Endometrial microvascular endothelial cells (primary cell): ENCODE data around the gene SYTL2. TPM values are rescaled to one million over a fixed set of nuclear protein-coding genes. Genes with fewer than 3 reads are reported as not detected.
"Not testable (repeated sequence)": the region's sequence is repeated elsewhere in the genome, so short reads cannot be mapped to it uniquely, and the experiment has no call there.

Source experiments
- in situ Hi-C: cut with HindIII; loops from 2 replicates; pipeline ENCODE4 v1.10.0; 2017; ENCODE audit warnings: low sequenced_read_pairs, low pct_unique_long_range_greater_than_20kb; ENCODE audit errors: inconsistent ontology term
- total RNA-seq: library from RNA; depleted of rRNA; stranded (reverse); fragments of >200 nt; gene quantifications from one replicate; pipeline ENCODE4 v1.2.3, GENCODE V29; 2015; ENCODE audit errors: inconsistent ontology term

Gene SYTL2, protein sequence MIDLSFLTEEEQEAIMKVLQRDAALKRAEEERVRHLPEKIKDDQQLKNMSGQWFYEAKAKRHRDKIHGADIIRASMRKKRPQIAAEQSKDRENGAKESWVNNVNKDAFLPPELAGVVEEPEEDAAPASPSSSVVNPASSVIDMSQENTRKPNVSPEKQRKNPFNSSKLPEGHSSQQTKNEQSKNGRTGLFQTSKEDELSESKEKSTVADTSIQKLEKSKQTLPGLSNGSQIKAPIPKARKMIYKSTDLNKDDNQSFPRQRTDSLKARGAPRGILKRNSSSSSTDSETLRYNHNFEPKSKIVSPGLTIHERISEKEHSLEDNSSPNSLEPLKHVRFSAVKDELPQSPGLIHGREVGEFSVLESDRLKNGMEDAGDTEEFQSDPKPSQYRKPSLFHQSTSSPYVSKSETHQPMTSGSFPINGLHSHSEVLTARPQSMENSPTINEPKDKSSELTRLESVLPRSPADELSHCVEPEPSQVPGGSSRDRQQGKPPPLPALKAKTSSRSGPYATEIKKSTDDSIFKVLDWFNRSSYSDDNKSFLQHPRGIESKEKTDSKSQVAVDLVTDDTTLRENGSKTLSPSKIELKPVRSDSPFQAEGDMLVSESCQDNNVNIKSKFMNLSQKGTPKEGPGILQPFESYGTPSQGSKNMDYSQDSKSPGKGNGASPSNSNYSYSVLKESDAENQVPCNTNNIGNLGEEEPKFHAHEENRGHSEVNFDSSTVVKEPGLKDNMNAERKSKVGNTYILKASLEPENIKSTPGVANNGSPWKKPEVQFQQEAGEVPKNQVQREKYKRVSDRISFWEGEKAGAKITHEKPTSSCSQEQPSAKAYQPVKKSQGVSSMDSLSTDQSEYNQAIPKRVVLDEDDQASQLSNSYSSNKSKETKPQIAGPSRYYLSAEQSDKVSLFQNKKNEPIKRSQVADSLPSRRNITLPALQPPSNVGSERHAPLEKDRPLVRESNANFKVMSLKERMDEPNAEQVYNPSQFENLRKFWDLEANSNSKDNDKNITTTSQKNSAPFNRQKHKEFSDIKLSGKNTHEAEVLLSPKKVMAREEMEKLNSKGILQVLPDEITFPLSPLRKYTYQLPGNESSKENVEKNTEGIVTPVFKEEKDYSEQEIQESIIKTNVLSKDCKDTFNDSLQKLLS (N-terminal part only)
- 2.1 TPM for total RNA-seq

GRCh38 chr11:85810871-85811611 is at the start of gene SYTL2:
SYTL2 (minus strand) TSS chr11:85811141; CDS start chr11:85757725, 53,416 bp downstream.
- in situ Hi-C loops: loop anchor here (25.0 kb wide), 1 partner anchor 124 kb away; the partner anchor contains the start of gene CCDC89

DNA sequence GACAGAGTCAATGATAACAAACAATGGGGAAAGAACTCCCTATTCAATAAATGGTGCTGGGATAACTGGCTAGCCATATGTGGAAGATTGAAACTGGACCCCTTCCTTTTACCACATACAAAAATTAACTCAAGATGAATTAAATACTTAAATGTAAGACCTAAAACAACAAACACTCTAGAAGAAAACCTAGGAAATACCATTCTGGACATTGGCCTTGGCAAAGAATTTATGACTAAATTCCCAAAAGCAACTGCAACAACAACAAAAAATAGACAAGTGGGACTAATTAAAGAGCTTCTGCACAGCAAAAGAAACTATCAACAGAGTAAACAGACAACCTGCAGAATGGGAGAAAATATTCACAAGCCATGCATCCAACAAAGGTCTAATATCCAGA is 48.6 kb upstream of the SYTL2 start:
- in situ Hi-C loops: not testable (repeated sequence)

- in situ Hi-C loops: no loop called here
These were observed 46.2 kb upstream of the SYTL2 start for GRCh38 chr11:85857098-85857497.

DNA sequence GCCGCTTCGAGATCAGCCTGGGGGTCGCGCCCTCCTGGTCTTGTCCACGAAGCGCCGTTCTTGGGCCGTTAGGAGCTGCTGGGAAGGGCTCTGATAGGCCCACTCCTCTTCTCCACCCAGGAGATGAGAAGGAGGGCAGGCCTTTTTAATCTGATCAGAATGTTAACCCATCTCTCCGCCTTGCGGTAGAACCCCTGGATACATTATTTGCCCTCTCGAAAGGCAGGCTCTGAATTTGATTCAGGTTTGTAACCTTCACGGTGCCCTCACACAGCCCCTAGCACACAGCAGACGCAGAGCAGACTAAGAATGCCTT is 44.4 kb upstream of the SYTL2 start, which contains the start of gene CCDC83:
TSS of gene CCDC83 (plus strand) at position 43 of the 316 bp plus-strand sequence. CDS start 9,741 bp downstream, outside the sequence.
- in situ Hi-C loops: no loop called here

GRCh38 chr11:85854557-85855340 is 43.8 kb upstream of the SYTL2 start:
- in situ Hi-C loops: no loop called here

- in situ Hi-C loops: no loop called here
These were observed 43.2 kb upstream of the SYTL2 start for GRCh38 chr11:85854212-85854556.

GRCh38 chr11:85853541-85853940 is 42.6 kb upstream of the SYTL2 start:
- in situ Hi-C loops: not testable (repeated sequence)

GRCh38 chr11:85852754-85853153 is 41.8 kb upstream of the SYTL2 start:
- in situ Hi-C loops: not testable (repeated sequence)

GRCh38 chr11:85848556-85848955 is 37.6 kb upstream of the SYTL2 start:
- in situ Hi-C loops: no loop called here

DNA sequence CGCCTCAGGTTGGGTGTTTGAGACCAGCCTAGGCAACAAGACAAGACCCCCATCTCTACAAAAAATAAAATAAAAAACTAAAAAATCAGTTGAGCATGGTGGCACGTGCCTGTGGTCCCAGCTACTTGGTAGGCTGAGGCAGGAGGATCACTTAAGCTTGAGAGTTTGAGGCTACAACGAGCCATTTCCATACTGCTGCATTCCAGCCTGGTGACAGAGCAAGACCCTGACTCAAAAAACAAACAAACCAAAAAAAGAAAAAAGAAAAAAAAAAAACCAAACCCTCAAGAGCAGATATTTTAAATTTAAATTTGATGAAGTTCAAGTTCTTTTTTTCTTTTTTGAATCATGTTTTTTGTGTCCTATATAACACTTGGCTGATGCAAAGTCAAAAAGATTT is 37.1 kb upstream of the SYTL2 start:
- in situ Hi-C loops: no loop called here

GRCh38 chr11:85847436-85847835 is 36.5 kb upstream of the SYTL2 start:
- in situ Hi-C loops: no loop called here

- in situ Hi-C loops: no loop called here
These were observed 34.2 kb upstream of the SYTL2 start for GRCh38 chr11:85845124-85845631.

DNA sequence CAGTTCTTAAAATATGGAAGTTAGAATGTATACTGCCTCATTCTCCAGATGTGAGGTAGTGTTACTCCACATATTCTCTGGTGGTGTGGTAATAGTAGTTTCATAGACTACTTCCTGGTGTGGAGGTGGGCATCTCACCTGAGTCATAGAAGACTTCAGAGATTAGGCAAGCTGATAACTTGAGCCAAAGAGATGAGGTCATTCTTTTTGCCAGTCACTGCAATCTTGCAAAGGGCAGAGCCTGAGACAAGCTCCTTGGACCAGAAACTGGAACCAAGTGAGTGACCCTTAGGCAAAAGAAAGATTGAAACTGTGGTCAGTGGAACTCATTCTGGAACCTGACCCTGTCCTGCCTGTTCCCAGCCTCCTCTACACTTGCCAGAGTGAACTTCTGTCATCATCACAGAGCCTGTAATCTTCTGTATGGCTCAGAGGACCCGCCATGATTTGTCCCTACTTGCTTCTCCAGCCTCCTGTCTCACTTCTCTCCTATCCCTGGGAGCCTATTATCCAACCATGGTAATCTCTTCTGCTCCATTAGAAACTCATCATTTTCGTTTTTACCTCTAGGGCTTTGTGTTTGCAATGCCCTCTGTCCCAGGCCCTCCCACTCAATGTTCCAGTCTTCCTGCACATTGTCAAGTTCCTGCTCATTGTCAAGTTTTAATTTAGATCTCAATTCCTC is 33.6 kb upstream of the SYTL2 start:
- in situ Hi-C loops: no loop called here

GRCh38 chr11:85843929-85844328 is 33.0 kb upstream of the SYTL2 start:
- in situ Hi-C loops: no loop called here

- in situ Hi-C loops: not testable (repeated sequence)
These were observed 30.0 kb upstream of the SYTL2 start for GRCh38 chr11:85840932-85841331.

GRCh38 chr11:85835729-85836128 is 24.8 kb upstream of the SYTL2 start:
- in situ Hi-C loops: no loop called here

GRCh38 chr11:85835263-85835662 is 24.3 kb upstream of the SYTL2 start:
- in situ Hi-C loops: no loop called here
